OCI-LY1 (cell line): ENCODE results near the gene INSR.

Experiments used
- H2AFZ ChIP-seq: fragments of 200-600 bp; sonication (generic), shearing (Covaris generic); 2 replicates; pipeline ENCODE4 v1.6.0; 2014; ENCODE audit warnings: antibody characterized with exemption, mild to moderate bottlenecking, low read length
- H3F3A ChIP-seq: fragments of 200-600 bp; sonication (generic), shearing (Covaris generic); 2 replicates; pipeline ENCODE4 v1.6.0; 2014; ENCODE audit warnings: mild to moderate bottlenecking, antibody characterized with exemption, low read length, moderate library complexity; ENCODE audit not compliant: insufficient read depth
- H3K27ac ChIP-seq: fragments of 200-600 bp; sonication (generic); 2 replicates; pipeline ENCODE4 v1.5.1; 2014; ENCODE audit warnings: low read length, mixed run types, mild to moderate bottlenecking, low read depth; ENCODE audit not compliant: poor library complexity, severe bottlenecking
- H3K27me3 ChIP-seq: fragments of 200-600 bp; sonication (generic); 2 replicates; pipeline ENCODE4 v1.6.0; 2014; ENCODE audit warnings: antibody characterized with exemption, mild to moderate bottlenecking, low read length, moderate library complexity; ENCODE audit not compliant: insufficient read depth
- H3K36me3 ChIP-seq: fragments of 200-600 bp; sonication (generic); 2 replicates; pipeline ENCODE4 v1.6.1; 2014; ENCODE audit warnings: mild to moderate bottlenecking, antibody characterized with exemption, low read length, moderate library complexity, mixed read lengths; ENCODE audit not compliant: insufficient read depth
- H3K4me1 ChIP-seq: fragments of 200-600 bp; sonication (generic); 2 replicates; pipeline ENCODE4 v1.5.1; 2014; ENCODE audit warnings: mild to moderate bottlenecking, low read length, moderate library complexity; ENCODE audit not compliant: insufficient read depth, severe bottlenecking
- H3K4me2 ChIP-seq: fragments of 200-600 bp; sonication (generic), shearing (Covaris generic); 2 replicates; pipeline ENCODE4 v1.6.1; 2014; ENCODE audit warnings: low read length
- H3K4me3 ChIP-seq: fragments of 200-600 bp; sonication (generic); 2 replicates; pipeline ENCODE4 v1.5.1; 2014; ENCODE audit warnings: low read length, low read depth, mild to moderate bottlenecking, mixed read lengths; ENCODE audit not compliant: poor library complexity, severe bottlenecking
- H3K79me2 ChIP-seq: fragments of 200-600 bp; shearing (Covaris generic); 2 replicates; pipeline ENCODE4 v1.6.1; 2016; ENCODE audit warnings: mixed run types, low read length, mixed read lengths; ENCODE audit not compliant: insufficient read depth
- H3K9ac ChIP-seq: fragments of 200-600 bp; sonication (generic), shearing (Covaris generic); 2 replicates; pipeline ENCODE4 v1.6.1; 2014; ENCODE audit warnings: mild to moderate bottlenecking, low read length, mixed read lengths
- H3K9me2 ChIP-seq: fragments of 200-600 bp; sonication (generic), shearing (Covaris generic); 2 replicates; pipeline ENCODE4 v1.6.1; 2014; ENCODE audit warnings: low read depth, mild to moderate bottlenecking, low read length, mixed read lengths
- H3K9me3 ChIP-seq: fragments of 200-600 bp; shearing (Covaris generic); 2 replicates; pipeline ENCODE4 v1.6.1; 2014; ENCODE audit warnings: low read length, mixed read lengths
- H4K20me1 ChIP-seq: fragments of 200-600 bp; sonication (generic), shearing (Covaris generic); 2 replicates; pipeline ENCODE4 v1.6.0; 2016; ENCODE audit warnings: mild to moderate bottlenecking, low read length; ENCODE audit not compliant: insufficient read depth
- EZH2 ChIP-seq: fragments of 200-600 bp; sonication (generic), shearing (Covaris generic); IDR thresholded peaks from 2 replicates; pipeline ENCODE4 v1.8.0; 2017; ENCODE audit warnings: borderline replicate concordance, mixed run types, mild to moderate bottlenecking, antibody characterized with exemption, low read length, moderate library complexity, mixed read lengths
- TF ChIP-seq, protein P1 (sequence below): fragments of 200-600 bp; sonication (generic), shearing (Covaris generic); IDR thresholded peaks from 2 replicates; pipeline ENCODE4 v1.5.1; 2017; ENCODE audit warnings: mild to moderate bottlenecking, antibody characterized with exemption, low read length, moderate library complexity, mixed read lengths

The INSR gene

DNA sequence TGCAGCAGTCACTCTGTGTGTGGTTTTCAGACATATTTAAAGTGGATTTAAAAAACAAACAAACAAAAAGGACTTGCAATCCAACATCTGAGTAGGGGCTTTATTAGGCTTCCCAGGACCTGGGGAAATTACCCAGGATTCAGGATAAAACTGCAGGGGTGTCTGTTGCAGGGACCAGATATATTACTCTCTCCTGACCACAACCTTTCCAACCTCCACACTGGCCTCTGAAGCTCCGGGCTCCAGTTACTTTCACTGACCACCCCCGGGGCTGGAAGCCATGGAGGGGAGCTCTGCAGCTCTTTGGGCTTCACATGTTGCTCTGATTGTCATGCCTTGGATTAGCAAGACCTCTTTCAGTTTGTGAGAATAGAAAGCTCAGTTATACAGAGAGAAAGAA lies 75.2 kb downstream of the INSR start:
- H3K4me2 ChIP-seq = no peak overlapping the region
- H3K27me3 ChIP-seq = no peaks in the 10 kb centered on the region
- H3F3A ChIP-seq = no peaks in the 10 kb centered on the region; the same call in 1 of the 2 replicates
- TF ChIP-seq, protein P1, sequence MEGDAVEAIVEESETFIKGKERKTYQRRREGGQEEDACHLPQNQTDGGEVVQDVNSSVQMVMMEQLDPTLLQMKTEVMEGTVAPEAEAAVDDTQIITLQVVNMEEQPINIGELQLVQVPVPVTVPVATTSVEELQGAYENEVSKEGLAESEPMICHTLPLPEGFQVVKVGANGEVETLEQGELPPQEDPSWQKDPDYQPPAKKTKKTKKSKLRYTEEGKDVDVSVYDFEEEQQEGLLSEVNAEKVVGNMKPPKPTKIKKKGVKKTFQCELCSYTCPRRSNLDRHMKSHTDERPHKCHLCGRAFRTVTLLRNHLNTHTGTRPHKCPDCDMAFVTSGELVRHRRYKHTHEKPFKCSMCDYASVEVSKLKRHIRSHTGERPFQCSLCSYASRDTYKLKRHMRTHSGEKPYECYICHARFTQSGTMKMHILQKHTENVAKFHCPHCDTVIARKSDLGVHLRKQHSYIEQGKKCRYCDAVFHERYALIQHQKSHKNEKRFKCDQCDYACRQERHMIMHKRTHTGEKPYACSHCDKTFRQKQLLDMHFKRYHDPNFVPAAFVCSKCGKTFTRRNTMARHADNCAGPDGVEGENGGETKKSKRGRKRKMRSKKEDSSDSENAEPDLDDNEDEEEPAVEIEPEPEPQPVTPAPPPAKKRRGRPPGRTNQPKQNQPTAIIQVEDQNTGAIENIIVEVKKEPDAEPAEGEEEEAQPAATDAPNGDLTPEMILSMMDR = no peak
- TF ChIP-seq EZH2 = no peak
- H3K27ac ChIP-seq = no peak overlapping the region
- H3K4me3 ChIP-seq = no peak overlapping the region
- no peaks in the 10 kb centered on the region for H4K20me1 ChIP-seq
- no peaks in the 10 kb centered on the region for H3K9me2 ChIP-seq
- no peak overlapping the region for H2AFZ ChIP-seq
- no peaks in the 10 kb centered on the region for H3K9me3 ChIP-seq
- H3K9ac ChIP-seq = no peak overlapping the region
- no peaks in the 10 kb centered on the region for H3K79me2 ChIP-seq
- H3K36me3 ChIP-seq = no peaks in the 10 kb centered on the region
- H3K4me1 ChIP-seq = peaks cover 13% of the 10 kb centered on the region

DNA sequence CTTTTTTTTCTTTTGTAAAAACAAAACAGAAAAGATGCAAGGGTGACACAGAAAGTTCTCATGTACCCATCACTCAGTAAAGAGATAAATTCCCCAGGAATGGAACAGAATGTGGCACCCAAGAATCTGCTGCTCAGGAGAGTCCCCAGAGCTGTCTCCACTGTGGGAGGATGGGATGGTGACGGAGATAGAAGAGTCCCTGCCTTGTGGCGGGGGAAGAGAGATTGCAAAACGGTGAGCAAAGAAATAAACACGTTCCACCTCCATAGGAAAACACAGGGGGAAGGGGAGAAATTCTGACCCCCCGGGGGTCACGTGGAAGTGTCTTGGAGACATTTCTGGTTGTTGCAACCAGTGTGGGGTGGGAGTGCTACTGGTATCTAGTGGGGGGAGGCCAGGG lies 76.4 kb downstream of the INSR start:
- H2AFZ ChIP-seq = no peak overlapping the region

DNA sequence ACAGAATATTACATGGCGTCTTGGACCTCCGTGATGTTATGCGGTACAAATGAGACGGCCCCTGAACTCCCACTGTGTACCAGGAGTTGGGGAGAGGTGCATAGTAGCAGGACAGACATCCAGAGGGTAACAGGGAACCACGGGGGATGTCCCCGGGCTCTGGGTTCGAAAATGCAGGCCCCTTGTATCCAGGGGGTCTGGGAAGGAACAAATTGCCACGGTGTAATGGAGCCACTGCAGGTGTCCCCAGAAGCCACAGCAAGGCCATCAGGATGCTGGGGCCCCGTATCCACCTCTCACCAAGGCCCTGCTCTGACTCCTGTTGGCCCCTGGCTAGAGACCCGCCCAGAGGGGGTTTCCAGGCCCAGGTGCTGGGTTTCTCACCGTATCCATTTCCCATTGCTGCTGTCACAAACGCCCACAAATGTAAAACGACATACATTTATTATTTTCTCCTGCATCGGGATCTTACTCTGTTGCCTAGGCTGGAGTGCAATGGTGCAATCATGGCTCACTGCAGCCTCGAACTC lies 77.8 kb downstream of the INSR start:
- no peaks in the 10 kb centered on the region for H3K79me2 ChIP-seq
- no peak overlapping the region for H3K4me2 ChIP-seq
- no peaks in the 10 kb centered on the region for H3K9me3 ChIP-seq
- no peaks in the 10 kb centered on the region for H3K9me2 ChIP-seq
- H3K4me3 ChIP-seq = no peak overlapping the region
- H3K9ac ChIP-seq = no peak overlapping the region
- peaks cover 17% of the 10 kb centered on the region for H3K4me1 ChIP-seq
- TF ChIP-seq EZH2 = no peak
- TF ChIP-seq, protein P1 = no peak
- no peaks in the 10 kb centered on the region; the same call in 1 of the 2 replicates for H3F3A ChIP-seq
- no peaks in the 10 kb centered on the region for H4K20me1 ChIP-seq
- H3K27ac ChIP-seq = peak overlapping the region; percentile 4
- no peaks in the 10 kb centered on the region for H3K27me3 ChIP-seq
- no peaks in the 10 kb centered on the region for H3K36me3 ChIP-seq
- H2AFZ ChIP-seq = no peak overlapping the region

More for the DNA sequence above, 76.4 kb downstream of the INSR start:
- no peaks in the 10 kb centered on the region for H3K36me3 ChIP-seq
- H4K20me1 ChIP-seq = no peaks in the 10 kb centered on the region
- H3K9me3 ChIP-seq = no peaks in the 10 kb centered on the region
- TF ChIP-seq, protein P1 = no peak
- no peak for TF ChIP-seq EZH2
- no peak overlapping the region for H3K9ac ChIP-seq
- no peaks in the 10 kb centered on the region for H3K79me2 ChIP-seq
- no peak overlapping the region for H3K4me3 ChIP-seq
- no peak overlapping the region for H3K27ac ChIP-seq
- no peaks in the 10 kb centered on the region for H3K27me3 ChIP-seq
- H3K4me2 ChIP-seq = no peak overlapping the region
- no peaks in the 10 kb centered on the region; the same call in 1 of the 2 replicates for H3F3A ChIP-seq
- H3K9me2 ChIP-seq = no peaks in the 10 kb centered on the region
- peaks cover 16% of the 10 kb centered on the region for H3K4me1 ChIP-seq
